GM12801 (cell line): ENCODE results near the gene IQCC.

Source experiments
- CTCF ChIP-seq: IDR thresholded peaks from one replicate; pipeline ENCODE4 v1.5.1; 2011; ENCODE audit warnings: control low read depth; ENCODE audit not compliant: insufficient read length; ENCODE audit errors: extremely low read depth

Gene IQCC

GRCh38 chr1:32205401-32206370, at the start of gene IQCC:
Gene IQCC (plus strand): TSS chr1:32205671. CDS start chr1:32205682, 11 bp downstream.
- no peak for TF ChIP-seq CTCF

DNA sequence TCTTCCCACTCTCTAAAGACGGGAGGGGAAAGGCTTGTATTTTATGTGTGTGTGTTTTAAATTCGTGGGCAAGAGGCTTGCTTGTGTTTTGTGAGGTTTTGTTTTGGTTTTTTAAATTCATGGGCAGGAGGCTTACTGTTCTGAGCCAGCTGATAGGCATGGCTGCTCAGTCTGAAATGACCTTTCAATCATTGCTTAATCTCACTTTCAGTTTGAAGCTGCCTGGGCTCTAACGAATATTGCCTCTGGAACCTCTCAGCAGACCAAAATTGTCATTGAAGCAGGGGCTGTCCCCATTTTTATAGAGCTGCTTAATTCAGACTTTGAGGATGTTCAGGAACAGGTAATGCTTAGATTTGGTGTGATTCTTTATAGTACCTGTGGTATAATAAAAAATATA, 46.3 kb upstream of the IQCC start:
- TF ChIP-seq CTCF = no peak

DNA sequence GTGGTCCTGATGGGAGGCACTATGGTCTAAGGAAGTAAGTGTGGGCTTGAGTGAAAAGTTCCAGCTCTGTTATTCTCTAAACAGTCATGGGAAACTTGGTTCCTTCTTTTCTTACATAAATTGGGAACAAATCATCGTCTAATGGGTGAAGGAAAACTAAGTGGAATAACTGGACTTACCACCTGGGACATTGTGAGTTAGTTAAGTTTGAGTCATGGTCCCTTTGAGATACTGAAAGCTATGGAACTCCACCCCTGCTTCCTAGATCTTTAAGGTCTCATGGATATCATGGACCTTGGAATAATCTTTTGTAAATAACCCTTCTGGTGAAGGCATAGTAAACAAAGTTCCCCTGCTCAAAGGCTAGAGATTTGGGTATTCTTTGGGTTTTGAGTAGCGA, 42.1 kb upstream of the IQCC start:
- no peak for TF ChIP-seq CTCF

GRCh38 chr1:32170991-32171390, 34.5 kb upstream of the IQCC start:
- no peak for TF ChIP-seq CTCF

DNA sequence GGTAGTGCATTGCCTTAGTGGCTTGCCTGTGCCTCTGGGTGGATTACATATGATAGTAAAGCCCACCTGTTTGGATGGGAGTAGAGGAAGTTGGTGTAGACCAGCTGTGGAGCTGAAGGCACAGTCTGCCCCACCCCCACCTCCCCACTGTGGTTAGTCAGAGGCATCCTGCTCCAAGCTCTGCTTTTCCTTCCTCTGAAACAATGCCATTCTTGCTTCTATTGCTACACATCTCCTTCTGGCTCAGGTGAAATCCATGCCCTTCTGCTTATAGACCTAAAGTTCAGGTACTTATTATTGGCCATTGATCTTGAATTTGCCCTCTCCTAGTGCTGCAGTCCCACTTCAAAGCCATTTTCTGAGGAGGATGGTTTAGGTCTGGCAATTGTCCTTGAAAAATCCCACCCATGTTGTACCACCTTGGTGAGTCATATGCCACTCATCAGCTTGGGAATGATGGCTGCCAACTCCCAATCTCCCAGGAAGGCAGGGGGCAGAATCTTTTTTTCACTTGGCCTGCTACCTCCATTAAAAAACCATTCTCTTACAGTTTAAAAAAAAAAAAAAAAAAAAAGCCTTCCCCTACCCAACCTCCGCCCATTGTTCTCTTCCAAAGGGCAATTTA, 32.7 kb upstream of the IQCC start:
- no peak for TF ChIP-seq CTCF

GRCh38 chr1:32178380-32179192, 26.9 kb upstream of the IQCC start:
- TF ChIP-seq CTCF = no peak

DNA sequence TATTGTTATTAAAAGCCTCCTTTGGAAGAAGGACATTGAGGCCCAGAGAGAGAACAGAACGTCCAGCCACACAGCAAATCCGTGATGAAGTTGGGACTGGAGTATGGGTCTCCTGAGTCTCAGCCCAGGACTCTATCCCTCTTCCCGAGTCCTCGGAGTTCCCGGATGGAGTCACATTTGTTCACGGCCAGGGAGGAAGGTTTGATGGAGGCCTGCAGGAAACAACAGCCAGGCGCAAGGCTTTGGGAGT, 26.4 kb upstream of the IQCC start:
- no peak for TF ChIP-seq CTCF
